HG03460 (cell line): ENCODE data around the gene SMARCA1.

Experiments
- ATAC-seq: cut with Tn5 transposase; IDR thresholded peaks from one replicate; pipeline ENCODE4 v1.9.1; 2021; ENCODE audit not compliant: unreplicated experiment

SMARCA1 gene

GRCh38 chrX:129462707-129463106 is 60.6 kb downstream of the SMARCA1 start:
- ATAC-seq: no peak

GRCh38 chrX:129461801-129462456 is 61.4 kb downstream of the SMARCA1 start:
- ATAC-seq: no peak

- no peak for ATAC-seq
Observed at GRCh38 chrX:129452523-129452922, 70.8 kb downstream of the SMARCA1 start.

- no peak for ATAC-seq
Observed at GRCh38 chrX:129450123-129450522, 73.2 kb downstream of the SMARCA1 start.

- no peak for ATAC-seq
Observed at GRCh38 chrX:129449148-129449547, 74.1 kb downstream of the SMARCA1 start.

GRCh38 chrX:129445436-129445835 is 77.9 kb downstream of the SMARCA1 start:
- ATAC-seq: no peak

GRCh38 chrX:129433945-129434344 is 89.3 kb downstream of the SMARCA1 start:
- no peak for ATAC-seq

- ATAC-seq: no peak
Observed at GRCh38 chrX:129433461-129433860, 89.8 kb downstream of the SMARCA1 start.

- no peak for ATAC-seq
Observed at GRCh38 chrX:129427267-129427666, 96.0 kb downstream of the SMARCA1 start.

GRCh38 chrX:129423191-129423590 is 100.1 kb downstream of the SMARCA1 start:
- ATAC-seq: no peak

GRCh38 chrX:129404670-129405008 is 118.7 kb downstream of the SMARCA1 start:
- no peak for ATAC-seq

- no peak for ATAC-seq
Observed at GRCh38 chrX:129403974-129404669, 119.2 kb downstream of the SMARCA1 start.
